Cortex of kidney (tissue), 1 donor: ENCODE data around the gene MEOX1.
"Not testable (repeated sequence)": the region's sequence is repeated elsewhere in the genome, so short reads cannot be mapped to it uniquely, and the experiment has no call there.

Experiments used
- DNase-seq: peaks from one replicate; lab custom pipeline; 2025; lab: John Stamatoyannopoulos, UW

MEOX1 gene

GRCh38 chr17:43661699-43662412, at the start of gene MEOX1:
Gene MEOX1, minus strand, starts transcription at chr17:43661922. Its CDS starts 388 bp downstream, at chr17:43661534.
- DNase-seq: no peak

GRCh38 chr17:43710101-43710500, 48.4 kb upstream of the MEOX1 start:
- no peak for DNase-seq

GRCh38 chr17:43709210-43709609, 47.5 kb upstream of the MEOX1 start:
- no peak for DNase-seq

GRCh38 chr17:43707184-43707583, 45.5 kb upstream of the MEOX1 start:
- DNase-seq: no peak

GRCh38 chr17:43706235-43706634, 44.5 kb upstream of the MEOX1 start:
- DNase-seq: no peak

GRCh38 chr17:43703630-43704029, 41.9 kb upstream of the MEOX1 start:
- DNase-seq: no peak

GRCh38 chr17:43702637-43703036, 40.9 kb upstream of the MEOX1 start:
- no peak for DNase-seq

GRCh38 chr17:43701318-43701743, 39.6 kb upstream of the MEOX1 start:
- DNase-seq: no peak

- DNase-seq: no peak
Observed at GRCh38 chr17:43699438-43699756, 37.7 kb upstream of the MEOX1 start.

- no peak for DNase-seq
Observed at GRCh38 chr17:43698678-43699437, 37.1 kb upstream of the MEOX1 start.

GRCh38 chr17:43697937-43698336, 36.2 kb upstream of the MEOX1 start:
- DNase-seq: no peak

GRCh38 chr17:43696891-43697290, 35.2 kb upstream of the MEOX1 start:
- DNase-seq: no peak

GRCh38 chr17:43695970-43696865, 34.5 kb upstream of the MEOX1 start:
- no peak for DNase-seq

- no peak for DNase-seq
Observed at GRCh38 chr17:43694081-43694870, 32.6 kb upstream of the MEOX1 start.

- DNase-seq: no peak
Observed at GRCh38 chr17:43691317-43691693, 29.6 kb upstream of the MEOX1 start.

GRCh38 chr17:43690624-43691316, 29.0 kb upstream of the MEOX1 start:
- DNase-seq: no peak

GRCh38 chr17:43689814-43690213, 28.1 kb upstream of the MEOX1 start:
- no peak for DNase-seq

GRCh38 chr17:43689131-43689530, 27.4 kb upstream of the MEOX1 start:
- DNase-seq: no peak

- DNase-seq: not testable (repeated sequence)
Observed at GRCh38 chr17:43686957-43687356, 25.2 kb upstream of the MEOX1 start.

- no peak for DNase-seq
Observed at GRCh38 chr17:43683928-43684653, 22.4 kb upstream of the MEOX1 start.
